Measurements from ENCODE around the gene ZNF423. TPM values are rescaled to one million over a fixed set of nuclear protein-coding genes. Genes with fewer than 3 reads are reported as not detected.

The ZNF423 gene
- total and polyA plus RNA-seq, 9 of the 15 experiments (the other 6 are each of a cell fraction or from before 2014, with no cell fraction given), result not detected

- under 1% methylated on average over 13 of the region's 14 CpGs for WGBS (ENCODE audit: insufficient coverage, low coverage, missing lambda C conversion rate)
- peaks cover 3% of the 10 kb centered on the region; the same call in 1 of the 2 replicates for H4K20me1 ChIP-seq (replicated peaks; ENCODE audit: control insufficient read depth, insufficient read depth, low read length)
- POLR2A ChIA-PET, result interaction anchor here (0.7 kb wide), 1 partner anchor 901 kb away, joined by 3 read pairs; no protein-coding TSS in a partner anchor
- no TSS peak for BruUV-seq (replicated peaks)
- intact Hi-C loops (cut with micrococcal nuclease), result no loop called here
- TF ChIP-seq FOSL1 (tag; conservative IDR thresholded peaks at IDR 0.05) (no peak), YBX1 (IDR thresholded peaks at IDR 0.05) (no peak), SNIP1 (IDR thresholded peaks at IDR 0.05; ENCODE audit: low read depth) (no peak), TCF3 (CRISPR knock-in tag; IDR thresholded peaks at IDR 0.05) (no peak), NFIX (CRISPR knock-in tag; IDR thresholded peaks at IDR 0.05; ENCODE audit: low read depth) (no peak), XRCC5 (IDR thresholded peaks at IDR 0.05; ENCODE audit: low read depth, low read length) (no peak), CC2D1A (IDR thresholded peaks at IDR 0.05) (no peak), FIP1L1 (IDR thresholded peaks at IDR 0.05; ENCODE audit: low read depth, low read length, poor library complexity, severe bottlenecking) (no peak), ZBTB5 (IDR thresholded peaks at IDR 0.05) (no peak), NR2C2 (CRISPR knock-in tag; IDR thresholded peaks at IDR 0.05) (no peak), NR2C2 (tag; IDR thresholded peaks at IDR 0.05) (no peak), PHB2 (IDR thresholded peaks at IDR 0.05; ENCODE audit: low read depth) (no peak), ZBTB11 (CRISPR knock-in tag; IDR thresholded peaks at IDR 0.05) (no peak)
- no peak for DNase-seq (ENCODE audit: extremely low read depth in 1 of 4, low spot score in 3 of 4)
- no peak overlapping the region for H3K27ac ChIP-seq (ENCODE audit: extremely low read depth, low read depth, low read length)
- no peak overlapping the region for H3K9ac ChIP-seq (ENCODE audit: insufficient read depth in 1 of 2, low read depth in 2 of 2, low read length in 2 of 2)
- CTCF ChIA-PET (ENCODE audit: low intra/inter-chr PET ratio), result no interaction called here
- in situ Hi-C loops (cut with MboI), result no loop called here
- H3K4me2 ChIP-seq (ENCODE audit: insufficient read depth, low read length), result no peak overlapping the region
- no peaks in the 10 kb centered on the region for H3K4me1 ChIP-seq (replicated peaks in 1 of 2; ENCODE audit: control insufficient read depth in 2 of 2, insufficient read depth in 2 of 2, low read length in 2 of 2)
- no peak for ATAC-seq
- H2AFZ ChIP-seq (ENCODE audit: low read depth, low read length), result no peak overlapping the region
- no peaks in the 10 kb centered on the region for H3K79me2 ChIP-seq (ENCODE audit: control insufficient read depth, insufficient read depth, low read length)
- FAIRE-seq, result no peak
- no peaks in the 10 kb centered on the region for H3K9me3 ChIP-seq (replicated peaks; ENCODE audit: control insufficient read depth, insufficient read depth, low read depth, low read length)
- H3K9me1 ChIP-seq (ENCODE audit: control insufficient read depth, insufficient read depth, low read length), result no peaks in the 10 kb centered on the region
- H3K4me3 ChIP-seq, result no peak overlapping the region
- no peaks in the 10 kb centered on the region for H3K36me3 ChIP-seq (ENCODE audit: control insufficient read depth, insufficient read depth, low read length)
- H3K27me3 ChIP-seq (ENCODE audit: control insufficient read depth in 2 of 2, insufficient read depth in 2 of 2, low read length in 2 of 2), result peaks cover 7 to 36% of the 10 kb centered on the region in 2 experiments; a peak in 3 of 5 replicates
Observed at GRCh38 chr16:49548325-49548970, 307.5 kb downstream of the ZNF423 start.
